Small intestine (tissue), 16 donors: ENCODE measurements around the gene PCDHA10. TPM values are rescaled to one million over a fixed set of nuclear protein-coding genes. Genes with fewer than 3 reads are reported as not detected.
A peak's percentile ranks its signal among the peaks of the same experiment; 100 is the strongest.
"Not testable (repeated sequence)": the region's sequence is repeated elsewhere in the genome, so short reads cannot be mapped to it uniquely, and the experiment has no call there.

Source experiments
- DNase-seq, 2 donors: peaks; one replicate each; pipeline versions ENCODE4 v3.0.0 to v3.0.0-alpha.2; 2013
- FAIRE-seq: peaks from 2 replicates; lab custom pipeline; 2012; peaks lifted over from hg19 to GRCh38; lab: Jason Lieb, UNC
- H3K27ac ChIP-seq, 3 donors: one replicate each; pipeline ENCODE4 v1.5.1; 2013; ENCODE audit warnings: low read length in 2 of 3, mild to moderate bottlenecking in 2 of 3, control low read depth in 1 of 3, inconsistent platforms in 1 of 3, low read depth in 1 of 3, moderate library complexity in 1 of 3
- H3K27me3 ChIP-seq, 3 donors: one replicate each; pipeline ENCODE4 v1.6.1; 2013; ENCODE audit warnings: low read length in 3 of 3, inconsistent platforms in 1 of 3; ENCODE audit not compliant: control insufficient read depth in 3 of 3, insufficient read depth in 3 of 3
- H3K36me3 ChIP-seq, 3 donors: one replicate each; pipeline ENCODE4 v1.6.1; 2013; ENCODE audit warnings: low read length in 3 of 3, inconsistent platforms in 1 of 3, low read depth in 1 of 3, mild to moderate bottlenecking in 1 of 3, moderate library complexity in 1 of 3; ENCODE audit not compliant: control insufficient read depth in 3 of 3, insufficient read depth in 2 of 3
- H3K4me1 ChIP-seq, 3 donors: one replicate each; pipeline ENCODE4 v1.6.1; 2013; ENCODE audit warnings: low read length in 2 of 3, inconsistent platforms in 1 of 3, low read depth in 1 of 3, mild to moderate bottlenecking in 1 of 3, moderate library complexity in 1 of 3; ENCODE audit not compliant: control insufficient read depth in 3 of 3, insufficient read depth in 2 of 3
- H3K4me3 ChIP-seq, 3 donors: one replicate each; pipeline ENCODE4 v1.5.1; 2013; ENCODE audit warnings: low read length in 3 of 3, control low read depth in 1 of 3, inconsistent platforms in 1 of 3, low read depth in 1 of 3, mild to moderate bottlenecking in 1 of 3, moderate library complexity in 1 of 3
- H3K9me3 ChIP-seq, 2 donors: one replicate each; pipeline ENCODE4 v1.6.1; 2013; ENCODE audit warnings: low read depth in 1 of 2, low read length in 1 of 2; ENCODE audit not compliant: control insufficient read depth in 2 of 2, insufficient read depth in 1 of 2
- WGBS, 3 donors: extraction: QIAGEN DNeasy Blood & Tissue Kit; methylation state at CpG; one replicate each; pipeline ENCODE4 v1.1.7; 2013; 5-methylcytosine and 5-hydroxymethylcytosine counted together
- long read RNA-seq, 10 donors: transcript quantifications; one replicate each; lab custom pipeline, GENCODE V29; 2026
- polyA plus RNA-seq, 4 donors: library from polyadenylated mRNA; stranded (reverse) in 3 of 4; unstranded in 1 of 4; fragments of 200-250 nt in 3 of 4; fragments of 120-200 nt in 1 of 4; gene quantifications; one replicate each; pipeline versions ENCODE4 v1.2.1 to v1.2.3, GENCODE V29; 2013
- donor health status: healthy with polysubstance abuse.
- donor health status: control.
- donor health status: control.
- donor health status: Bipolar disorder and iron deficiency.
- donor health status: healthy.

Gene PCDHA10
- under 1 TPM in 2 of 4 donors, not detected in 2; 0.04 to 0.13 TPM for polyA plus RNA-seq
- long read RNA-seq, donor 1, full-length matches to known transcripts = 1 of 1 reads
- long read RNA-seq, donor 1, partial matches to known transcripts = 0 of 1 reads
- long read RNA-seq, donor 1, other reads (novel, unspliced or antisense) = 0 of 1 reads
- long read RNA-seq, donor 2 = 0 reads
- long read RNA-seq, donor 3, full-length matches to known transcripts = 1 of 1 reads
- long read RNA-seq, donor 3, partial matches to known transcripts = 0 of 1 reads
- long read RNA-seq, donor 3, other reads (novel, unspliced or antisense) = 0 of 1 reads
- long read RNA-seq, donor 4 = 0 reads
- long read RNA-seq, donor 5 = 0 reads
- long read RNA-seq, donor 6, full-length matches to known transcripts = 1 of 1 reads
- long read RNA-seq, donor 6, partial matches to known transcripts = 0 of 1 reads
- long read RNA-seq, donor 6, other reads (novel, unspliced or antisense) = 0 of 1 reads
- long read RNA-seq, donor 7 = 0 reads
- long read RNA-seq, donor 8 = 0 reads
- long read RNA-seq, donor 9, full-length matches to known transcripts = 2 of 2 reads
- long read RNA-seq, donor 9, partial matches to known transcripts = 0 of 2 reads
- long read RNA-seq, donor 9, other reads (novel, unspliced or antisense) = 0 of 2 reads
- long read RNA-seq, donor 10, full-length matches to known transcripts = 3 of 3 reads
- long read RNA-seq, donor 10, partial matches to known transcripts = 0 of 3 reads
- long read RNA-seq, donor 10, other reads (novel, unspliced or antisense) = 0 of 3 reads

DNA sequence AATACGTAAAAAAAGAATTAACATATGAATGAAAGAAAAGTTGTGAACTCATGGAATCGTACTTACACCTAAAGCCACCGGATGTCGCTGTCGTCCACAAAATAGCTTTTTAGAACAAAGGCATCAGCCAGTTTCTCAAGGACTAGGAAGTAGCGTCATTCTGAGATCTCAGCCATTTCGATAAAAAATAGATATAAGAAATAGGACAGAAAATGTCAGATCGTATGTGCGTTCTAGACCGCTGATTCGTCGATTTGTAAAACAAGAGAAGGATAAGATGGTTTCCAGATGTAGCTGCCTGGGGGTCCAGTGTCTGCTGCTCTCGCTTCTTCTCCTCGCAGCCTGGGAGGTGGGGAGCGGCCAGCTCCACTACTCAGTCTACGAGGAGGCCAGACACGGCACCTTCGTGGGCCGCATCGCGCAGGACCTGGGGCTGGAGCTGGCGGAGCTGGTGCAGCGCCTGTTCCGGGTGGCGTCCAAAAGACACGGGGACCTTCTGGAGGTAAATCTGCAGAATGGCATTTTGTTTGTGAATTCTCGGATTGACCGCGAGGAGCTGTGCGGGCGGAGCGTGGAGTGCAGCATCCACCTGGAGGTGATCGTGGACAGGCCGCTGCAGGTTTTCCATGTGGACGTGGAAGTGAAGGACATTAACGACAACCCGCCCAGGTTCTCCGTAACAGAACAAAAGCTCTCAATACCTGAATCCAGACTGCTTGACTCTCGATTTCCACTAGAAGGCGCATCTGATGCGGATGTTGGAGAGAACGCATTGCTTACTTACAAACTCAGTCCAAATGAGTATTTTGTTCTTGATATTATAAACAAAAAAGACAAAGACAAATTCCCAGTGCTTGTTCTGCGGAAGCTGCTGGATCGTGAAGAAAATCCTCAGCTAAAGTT lies at the start of gene PCDHA10:
TSS of gene PCDHA10 (plus strand) at position 126 of the 903 bp plus-strand sequence. CDS start at position 278, 152 bp downstream.
- H3K4me3 ChIP-seq = no peak within 1 kb of the TSS
- peaks cover 0 to 7% of the 10 kb centered on the region in 2 donors for H3K9me3 ChIP-seq
- no peaks in the 10 kb centered on the region for H3K4me1 ChIP-seq
- H3K27me3 ChIP-seq = no peaks in the 10 kb centered on the region
- H3K27ac ChIP-seq = no peak within 1 kb of the TSS
- H3K36me3 ChIP-seq = no peaks in the 10 kb centered on the region
- 29 to 53% methylated on average over 44 of the region's 44 CpGs; no CpG with 5 or more reads in 1 of the 3 donors for WGBS, 3 donors
- DNase-seq (no peak), FAIRE-seq (no peak)

- H3K9me3 ChIP-seq = peaks cover 4 to 37% of the 10 kb centered on the region in 2 donors
- DNase-seq = no peak
- H3K27me3 ChIP-seq = peaks cover 0 to 9% (median 0%) of the 10 kb centered on the region in 3 donors
- H3K4me1 ChIP-seq = no peaks in the 10 kb centered on the region
- peak within 1 kb of the TSS in 1 of 3 donors; percentile 13 for H3K4me3 ChIP-seq
- 21 to 43% (median 40%) methylated on average over 32 to 38 of the region's 47 CpGs for WGBS, 3 donors
- no peak within 1 kb of the TSS for H3K27ac ChIP-seq
- no peak for FAIRE-seq
- no peaks in the 10 kb centered on the region for H3K36me3 ChIP-seq
Observed at GRCh38 chr5:140806834-140807775, 48.6 kb upstream of the PCDHA10 start, which contains the start of gene PCDHA4. Gene PCDHA4, plus strand, starts transcription at chr5:140807068.

DNA sequence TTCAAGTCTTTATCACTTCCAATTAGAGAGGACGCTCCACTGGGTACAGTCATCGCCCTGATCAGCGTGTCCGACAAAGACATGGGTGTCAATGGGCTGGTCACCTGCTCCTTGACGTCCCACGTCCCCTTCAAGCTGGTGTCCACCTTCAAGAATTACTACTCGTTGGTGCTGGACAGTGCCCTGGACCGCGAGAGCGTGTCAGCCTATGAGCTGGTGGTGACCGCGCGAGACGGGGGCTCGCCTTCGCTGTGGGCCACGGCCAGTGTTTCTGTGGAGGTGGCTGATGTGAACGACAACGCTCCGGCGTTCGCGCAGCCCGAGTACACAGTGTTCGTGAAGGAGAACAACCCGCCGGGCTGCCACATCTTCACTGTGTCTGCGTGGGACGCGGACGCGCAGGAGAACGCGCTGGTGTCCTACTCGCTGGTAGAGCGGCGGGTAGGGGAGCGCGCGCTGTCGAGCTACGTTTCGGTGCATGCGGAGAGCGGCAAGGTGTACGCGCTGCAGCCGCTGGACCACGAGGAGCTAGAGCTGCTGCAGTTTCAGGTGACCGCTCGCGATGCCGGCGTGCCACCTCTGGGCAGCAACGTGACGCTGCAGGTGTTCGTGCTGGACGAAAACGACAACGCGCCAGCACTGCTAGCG lies 47.3 kb upstream of the PCDHA10 start:
- not testable (repeated sequence) for FAIRE-seq, H3K27me3 ChIP-seq, H3K27ac ChIP-seq, DNase-seq, H3K4me3 ChIP-seq, H3K36me3 ChIP-seq, H3K4me1 ChIP-seq
- WGBS, 3 donors = 65 to 84% (median 79%) methylated on average over 62 of the region's 62 CpGs
- peaks cover 0 to 25% of the 10 kb centered on the region in 2 donors for H3K9me3 ChIP-seq

- no peak for DNase-seq
- Histone ChIP-seq H3K4me1 (no peaks in the 10 kb centered on the region), H3K4me3 (no peak overlapping the region), H3K36me3 (no peaks in the 10 kb centered on the region), H3K27ac (no peak overlapping the region), H3K27me3 (peaks cover 0 to 6% (median 0%) of the 10 kb centered on the region in 3 donors), H3K9me3 (peaks cover 0 to 29% of the 10 kb centered on the region in 2 donors)
- WGBS, 3 donors = 72 to 84% (median 82%) methylated on average over 40 to 43 of the region's 43 CpGs
- FAIRE-seq = no peak
Observed at GRCh38 chr5:140808889-140809291, 46.8 kb upstream of the PCDHA10 start.

DNA sequence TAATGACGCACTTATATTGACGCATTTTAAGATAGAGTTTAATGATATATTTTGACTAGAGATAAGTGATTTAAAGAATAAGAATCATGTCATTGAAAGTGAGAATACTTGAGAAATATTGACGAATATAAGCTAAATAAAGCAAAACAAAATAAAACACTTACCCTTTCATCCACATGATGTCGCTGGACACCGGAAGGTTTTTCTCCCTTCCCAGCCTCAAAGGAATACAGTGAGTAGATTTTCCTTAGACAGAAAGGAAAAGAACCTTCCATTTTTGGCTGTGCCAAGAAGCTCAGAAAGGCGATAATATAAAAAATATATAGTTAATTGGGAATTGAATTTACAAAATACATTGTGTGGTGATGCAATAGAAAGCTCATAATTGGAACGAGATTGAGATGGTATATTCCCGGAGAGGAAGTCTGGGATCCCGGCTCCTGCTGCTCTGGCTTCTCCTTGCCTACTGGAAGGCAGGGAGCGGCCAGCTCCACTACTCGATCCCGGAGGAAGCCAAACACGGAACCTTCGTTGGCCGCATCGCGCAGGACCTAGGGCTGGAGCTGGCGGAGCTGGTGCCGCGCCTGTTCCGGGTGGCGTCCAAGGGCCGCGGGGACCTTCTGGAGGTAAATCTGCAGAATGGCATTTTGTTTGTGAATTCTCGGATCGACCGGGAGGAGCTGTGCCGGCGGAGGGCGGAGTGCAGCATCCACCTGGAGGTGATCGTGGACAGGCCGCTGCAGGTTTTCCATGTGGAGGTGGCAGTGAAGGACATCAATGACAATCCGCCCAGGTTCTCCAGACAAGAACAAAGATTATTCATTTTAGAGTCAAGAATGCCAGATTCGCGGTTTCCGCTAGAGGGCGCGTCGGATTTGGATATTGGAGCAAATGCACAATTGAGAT lies 34.1 kb upstream of the PCDHA10 start, which contains the start of gene PCDHA5:
TSS of gene PCDHA5 (plus strand) at position 239 of the 906 bp plus-strand sequence.
- H3K4me3 ChIP-seq = no peak within 1 kb of the TSS
- DNase-seq = peak; percentile 4 to 5

GRCh38 chr5:140822281-140822629 lies 33.4 kb upstream of the PCDHA10 start:
- no peak overlapping the region for H3K27ac ChIP-seq
- DNase-seq = no peak
- no peak overlapping the region for H3K4me3 ChIP-seq
- no peaks in the 10 kb centered on the region for H3K4me1 ChIP-seq
- peaks cover 4 to 29% of the 10 kb centered on the region in 2 donors for H3K9me3 ChIP-seq
- H3K27me3 ChIP-seq = peaks cover 0 to 2% (median 0%) of the 10 kb centered on the region in 3 donors
- WGBS, 3 donors = 29 to 31% (median 30%) methylated on average over 6 of the region's 6 CpGs
- FAIRE-seq = no peak
- H3K36me3 ChIP-seq = no peaks in the 10 kb centered on the region

More for the DNA sequence above, 34.1 kb upstream of the PCDHA10 start, which contains the start of gene PCDHA5:
- Histone ChIP-seq H3K27ac (no peak within 1 kb of the TSS), H3K27me3 (peaks cover 0 to 2% (median 0%) of the 10 kb centered on the region in 3 donors), H3K4me1 (no peaks in the 10 kb centered on the region), H3K36me3 (no peaks in the 10 kb centered on the region), H3K9me3 (peaks cover 4 to 35% of the 10 kb centered on the region in 2 donors)
- no peak for FAIRE-seq
- 36 to 51% (median 49%) methylated on average over 39 of the region's 39 CpGs for WGBS, 3 donors
